ENCODE measurements around the gene LIN7B. TPM values are rescaled to one million over a fixed set of nuclear protein-coding genes. Genes with fewer than 3 reads are reported as not detected.
A peak's percentile ranks its signal among the peaks of the same experiment; 100 is the strongest.

Gene LIN7B
- 3.2 and 6.5 TPM in 2 replicates for total RNA-seq

GRCh38 chr19:49113762-49114629, at the start of gene LIN7B:
LIN7B (plus strand) TSS chr19:49114370; CDS start chr19:49114405, 35 bp downstream.
- FAIRE-seq (no peak), DNase-seq (ENCODE audit: low read depth) (peak; percentile 47)
- Histone ChIP-seq H3K27me3 (ENCODE audit: control insufficient read depth, insufficient read depth, low read length) (no peaks in the 10 kb centered on the region), H3K4me3 (ENCODE audit: low read depth, low read length) (peak within 1 kb of the TSS; percentile 68), H3K36me3 (ENCODE audit: control insufficient read depth, insufficient read depth, low read length) (peaks cover 1% of the 10 kb centered on the region)
- peak; percentile 60 for TF ChIP-seq CTCF (IDR thresholded peaks at IDR 0.05; ENCODE audit: insufficient read depth, low read length, severe bottlenecking)

- Histone ChIP-seq H3K27me3 (ENCODE audit: control insufficient read depth, insufficient read depth, low read length) (no peaks in the 10 kb centered on the region), H3K4me3 (ENCODE audit: low read depth, low read length) (peak within 1 kb of the TSS; percentile 67), H3K36me3 (ENCODE audit: control insufficient read depth, insufficient read depth, low read length) (peaks cover 2% of the 10 kb centered on the region)
- peak; percentile 17 for TF ChIP-seq CTCF (IDR thresholded peaks at IDR 0.05; ENCODE audit: insufficient read depth, low read length, severe bottlenecking)
- DNase-seq (ENCODE audit: low read depth), result peak; percentile 47
- no peak for FAIRE-seq
These were observed 49.2 kb upstream of the LIN7B start, which contains the start of gene NTF4 for GRCh38 chr19:49064768-49065611. NTF4 (minus strand) TSS chr19:49064818; CDS start chr19:49061997, 2,821 bp downstream.

GRCh38 chr19:49065905-49066512, 48.2 kb upstream of the LIN7B start:
- no peak overlapping the region for H3K4me3 ChIP-seq (ENCODE audit: low read depth, low read length)
- no peak for TF ChIP-seq CTCF (IDR thresholded peaks at IDR 0.05; ENCODE audit: insufficient read depth, low read length, severe bottlenecking)
- peaks cover 2% of the 10 kb centered on the region for H3K36me3 ChIP-seq (ENCODE audit: control insufficient read depth, insufficient read depth, low read length)
- H3K27me3 ChIP-seq (ENCODE audit: control insufficient read depth, insufficient read depth, low read length), result no peaks in the 10 kb centered on the region
- FAIRE-seq, result no peak
- DNase-seq (ENCODE audit: low read depth), result no peak

- Histone ChIP-seq H3K27me3 (ENCODE audit: control insufficient read depth, insufficient read depth, low read length) (peaks cover 5% of the 10 kb centered on the region), H3K4me3 (ENCODE audit: low read depth, low read length) (no peak overlapping the region), H3K36me3 (ENCODE audit: control insufficient read depth, insufficient read depth, low read length) (no peaks in the 10 kb centered on the region)
- DNase-seq (ENCODE audit: low read depth) (no peak), FAIRE-seq (no peak)
- TF ChIP-seq CTCF (IDR thresholded peaks at IDR 0.05; ENCODE audit: insufficient read depth, low read length, severe bottlenecking), result no peak
These were observed 46.6 kb upstream of the LIN7B start for GRCh38 chr19:49067554-49067953.

- DNase-seq (ENCODE audit: low read depth) (peak; percentile 63), FAIRE-seq (peak; percentile 83)
- TF ChIP-seq CTCF (IDR thresholded peaks at IDR 0.05; ENCODE audit: insufficient read depth, low read length, severe bottlenecking), result no peak
- H3K27me3 ChIP-seq (ENCODE audit: control insufficient read depth, insufficient read depth, low read length), result peaks cover 11% of the 10 kb centered on the region
- no peaks in the 10 kb centered on the region for H3K36me3 ChIP-seq (ENCODE audit: control insufficient read depth, insufficient read depth, low read length)
- H3K4me3 ChIP-seq (ENCODE audit: low read depth, low read length), result no peak overlapping the region
These were observed 45.1 kb upstream of the LIN7B start for GRCh38 chr19:49069026-49069425.
